Stimulated activated effector memory CD8-positive, alpha-beta T cell treated with anti-CD3 and anti-CD28 coated beads, Interleukin-12 subunit alpha, Interleukin-12 subunit beta, amount 100 ng/mL, for 72 hours (primary cell): ENCODE measurements around the gene NEMF.
"Not testable (repeated sequence)": the region's sequence is repeated elsewhere in the genome, so short reads cannot be mapped to it uniquely, and the experiment has no call there.

Experiments used
- ATAC-seq: fragments of 150-1000 bp; cut with Tn5 transposase; 2 replicates; pipeline ENCODE4 v1.10.0; 2021
- DNase-seq, 2 donors: peaks; one replicate each; pipeline ENCODE4 v3.0.0; 2021 to 2022; ENCODE audit warnings: low spot score in 2 of 2
- H3K27ac Mint-ChIP-seq: one replicate; pipeline ENCODE4 v1.8.0; 2022; ENCODE audit warnings: mild to moderate bottlenecking, mixed read lengths
- H3K36me3 Mint-ChIP-seq: one replicate; pipeline ENCODE4 v1.8.0; 2022; ENCODE audit warnings: mild to moderate bottlenecking, mixed read lengths
- H3K4me1 Mint-ChIP-seq: one replicate; pipeline ENCODE4 v1.8.0; 2022; ENCODE audit warnings: mixed read lengths
- H3K4me3 Mint-ChIP-seq: one replicate; pipeline ENCODE4 v1.8.0; 2022; ENCODE audit warnings: mild to moderate bottlenecking, mixed read lengths
- H3K9me3 Mint-ChIP-seq: one replicate; pipeline ENCODE4 v1.8.0; 2022; ENCODE audit warnings: mixed read lengths

NEMF gene

DNA sequence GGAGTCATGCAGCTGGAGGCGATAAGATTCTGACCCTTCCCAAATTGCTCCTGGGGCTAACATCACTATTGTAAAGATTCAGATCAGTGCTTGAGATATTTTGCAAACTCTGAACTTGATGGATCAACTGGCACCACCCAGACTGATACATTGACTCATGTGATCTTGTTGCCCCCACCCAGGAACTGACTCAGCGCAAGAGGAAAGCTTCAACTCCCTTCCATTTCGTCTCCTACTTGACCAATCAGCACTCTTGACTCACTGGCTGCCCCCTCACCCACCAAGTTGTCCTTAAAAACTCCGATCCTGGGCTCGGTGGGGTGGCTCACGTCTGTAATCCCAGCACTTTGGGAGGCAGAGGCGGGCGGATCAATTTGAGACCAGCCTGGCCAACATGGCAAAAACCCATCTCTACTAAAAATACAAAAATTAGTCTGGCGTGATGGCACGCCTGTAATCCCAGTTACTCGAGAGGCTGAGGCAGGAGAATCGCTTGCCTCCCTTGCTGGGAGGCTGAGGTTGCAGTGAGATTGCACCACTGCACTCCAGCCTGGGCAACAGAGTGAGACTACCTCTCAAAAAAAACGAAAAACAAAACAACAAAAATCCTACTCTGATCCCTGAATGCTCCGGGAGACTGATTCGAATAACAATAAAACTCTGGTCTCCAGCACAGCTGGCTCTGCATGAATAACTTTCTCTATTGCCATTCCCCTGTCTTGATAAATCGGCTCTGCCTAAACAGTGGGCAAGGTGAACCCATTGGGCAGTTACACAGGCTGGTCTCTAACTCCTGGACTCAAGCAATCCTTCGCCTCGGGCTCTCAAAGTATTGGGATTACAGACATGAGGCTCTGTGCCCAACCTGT is 30.5 kb upstream of the NEMF start:
- no peaks in the 10 kb centered on the region for H3K9me3 Mint-ChIP-seq
- peaks cover 31% of the 10 kb centered on the region for H3K4me1 Mint-ChIP-seq
- no peaks in the 10 kb centered on the region for H3K36me3 Mint-ChIP-seq
- H3K27ac Mint-ChIP-seq, result no peak overlapping the region
- no peak for DNase-seq
- H3K4me3 Mint-ChIP-seq, result no peak overlapping the region
- no peak for ATAC-seq

DNA sequence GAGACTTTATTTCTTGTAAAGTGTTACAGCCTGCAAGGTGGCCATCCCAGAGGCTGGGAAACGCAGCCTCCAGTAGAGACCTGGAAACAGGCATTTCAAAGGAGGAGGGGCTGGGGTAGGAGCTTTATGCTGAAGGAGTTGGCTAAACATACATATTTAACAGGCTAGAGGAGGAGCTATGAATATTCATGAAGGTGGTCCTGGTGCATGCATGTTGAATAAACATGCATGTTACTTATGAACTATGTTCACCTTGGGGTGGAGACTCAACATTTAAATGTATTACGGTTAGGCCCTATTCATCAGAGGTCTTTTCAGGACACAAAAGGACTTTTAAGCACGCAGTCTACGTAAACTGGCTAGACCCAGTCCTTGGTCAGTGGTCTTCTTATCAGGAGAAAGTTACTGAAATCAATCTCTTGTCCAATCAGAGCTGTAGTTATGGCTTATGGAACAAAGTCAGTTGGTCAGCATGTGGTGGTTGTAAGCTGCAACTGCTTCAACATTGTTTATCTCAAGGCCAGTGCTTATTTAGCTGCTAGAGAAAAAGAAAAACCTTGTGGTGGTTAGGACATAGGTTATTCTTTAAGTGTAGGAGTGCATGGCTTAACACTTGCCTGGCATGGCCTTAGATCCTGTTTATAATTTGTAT is 28.9 kb upstream of the NEMF start:
- Mint-ChIP-seq H3K27ac (no peak overlapping the region), H3K36me3 (no peaks in the 10 kb centered on the region), H3K9me3 (no peaks in the 10 kb centered on the region), H3K4me3 (no peak overlapping the region), H3K4me1 (peaks cover 31% of the 10 kb centered on the region)
- DNase-seq, result no peak
- ATAC-seq, result no peak

DNA sequence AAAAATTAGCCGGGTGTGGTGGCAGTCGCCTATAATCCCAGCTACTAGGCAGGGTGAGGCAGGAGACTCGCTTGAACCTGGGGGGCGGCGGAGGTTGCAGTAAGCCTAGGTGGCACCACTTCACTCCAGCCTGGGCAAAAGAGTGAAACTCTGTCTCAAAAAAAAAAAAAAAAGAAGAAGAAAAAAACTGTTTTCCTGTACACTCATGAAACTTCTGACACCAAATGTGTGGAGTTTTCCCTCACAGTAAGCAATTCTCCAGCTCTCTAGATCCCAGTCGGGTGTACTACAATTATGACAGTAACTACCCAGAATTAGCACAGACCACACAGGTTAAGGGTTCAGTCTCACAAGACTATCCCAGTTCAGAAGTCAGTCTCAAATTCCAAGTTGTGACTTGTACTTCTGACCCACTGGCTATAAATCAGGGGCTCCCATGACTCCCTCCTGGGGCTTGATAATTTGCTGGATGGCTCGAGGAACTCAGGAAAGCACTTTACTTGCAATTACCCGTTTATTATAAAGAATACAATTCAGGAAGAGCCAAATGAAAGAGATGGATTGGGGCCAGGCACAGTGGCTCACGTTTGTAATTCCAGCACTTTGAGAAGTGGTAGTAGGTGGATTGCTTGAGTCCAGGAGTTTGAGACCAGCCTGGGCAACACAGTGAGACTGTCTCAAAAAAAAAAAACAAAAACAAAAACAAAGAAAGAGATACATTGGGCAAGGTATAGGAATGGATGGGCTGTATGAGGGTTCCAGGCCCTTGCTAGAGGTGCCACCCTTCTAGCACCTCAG is 27.9 kb upstream of the NEMF start:
- peak; percentile 66 for ATAC-seq
- Mint-ChIP-seq H3K4me1 (peaks cover 31% of the 10 kb centered on the region), H3K27ac (peak overlapping the region; percentile 88), H3K36me3 (no peaks in the 10 kb centered on the region), H3K9me3 (no peaks in the 10 kb centered on the region), H3K4me3 (peak overlapping the region; percentile 28)
- DNase-seq, result peak in 1 of 2 donors; percentile 47

DNA sequence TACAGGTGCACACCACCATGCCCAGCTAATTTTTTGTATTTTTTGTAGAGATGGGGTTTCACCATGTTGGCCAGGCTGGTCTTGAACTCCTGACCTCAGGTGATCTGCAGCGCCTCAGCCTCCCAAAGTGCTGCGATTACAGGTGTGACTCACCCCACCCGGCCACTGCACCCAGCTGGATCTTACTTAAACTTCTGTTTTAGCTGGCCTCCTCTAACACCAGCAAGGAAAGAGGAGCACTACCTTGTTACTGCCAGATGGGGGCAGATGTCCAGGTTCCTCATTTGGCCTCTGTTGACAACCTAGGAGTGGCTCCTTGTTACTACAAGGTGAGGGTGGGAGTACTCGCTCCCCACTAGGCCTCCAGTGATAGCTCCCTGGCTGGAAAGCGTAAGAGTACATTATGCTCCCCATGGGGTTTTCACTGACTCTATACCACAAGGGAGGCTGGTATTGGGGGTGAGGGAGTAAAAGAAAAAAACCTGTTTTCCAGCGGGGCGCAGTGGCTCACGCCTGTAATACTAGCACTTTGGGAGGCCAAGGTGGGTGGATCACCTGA is 27.1 kb upstream of the NEMF start:
- no peaks in the 10 kb centered on the region for H3K9me3 Mint-ChIP-seq
- ATAC-seq (peak; percentile 92), DNase-seq (peak in 1 of 2 donors; percentile 75)
- peak overlapping the region; percentile 28 for H3K4me3 Mint-ChIP-seq
- peak overlapping the region; percentile 88 for H3K27ac Mint-ChIP-seq
- no peaks in the 10 kb centered on the region for H3K36me3 Mint-ChIP-seq
- peaks cover 31% of the 10 kb centered on the region for H3K4me1 Mint-ChIP-seq

DNA sequence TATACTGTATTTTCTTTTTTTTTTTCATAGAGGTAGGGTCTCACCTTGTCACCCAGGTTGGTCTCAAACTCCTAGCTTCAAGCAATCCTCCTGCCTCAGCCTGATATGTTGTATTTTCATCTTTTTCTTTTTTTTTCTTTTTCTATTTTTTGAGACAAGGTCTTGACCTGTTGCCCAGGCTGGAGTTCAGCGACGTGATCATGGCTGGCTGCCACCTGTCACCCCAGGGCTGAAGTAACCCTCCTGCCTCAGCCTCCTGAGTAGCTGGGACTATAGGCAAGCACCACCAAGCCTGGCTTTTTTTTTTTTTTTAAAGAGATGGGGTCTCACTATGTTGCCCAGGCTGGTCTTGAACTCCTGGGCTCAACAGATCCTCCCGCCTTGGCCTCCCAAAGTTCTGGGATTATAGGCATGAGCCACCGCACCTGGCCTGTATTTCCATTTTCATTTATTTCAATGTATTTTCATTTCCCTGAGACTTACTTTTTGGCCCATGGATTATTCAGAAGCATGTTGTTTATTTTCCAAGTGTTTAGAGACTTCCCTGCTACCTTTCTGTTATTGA is 24.1 kb upstream of the NEMF start:
- no peak for DNase-seq
- H3K36me3 Mint-ChIP-seq, result no peaks in the 10 kb centered on the region
- peaks cover 30% of the 10 kb centered on the region for H3K4me1 Mint-ChIP-seq
- no peak overlapping the region for H3K4me3 Mint-ChIP-seq
- no peak overlapping the region for H3K27ac Mint-ChIP-seq
- no peak for ATAC-seq
- no peaks in the 10 kb centered on the region for H3K9me3 Mint-ChIP-seq

DNA sequence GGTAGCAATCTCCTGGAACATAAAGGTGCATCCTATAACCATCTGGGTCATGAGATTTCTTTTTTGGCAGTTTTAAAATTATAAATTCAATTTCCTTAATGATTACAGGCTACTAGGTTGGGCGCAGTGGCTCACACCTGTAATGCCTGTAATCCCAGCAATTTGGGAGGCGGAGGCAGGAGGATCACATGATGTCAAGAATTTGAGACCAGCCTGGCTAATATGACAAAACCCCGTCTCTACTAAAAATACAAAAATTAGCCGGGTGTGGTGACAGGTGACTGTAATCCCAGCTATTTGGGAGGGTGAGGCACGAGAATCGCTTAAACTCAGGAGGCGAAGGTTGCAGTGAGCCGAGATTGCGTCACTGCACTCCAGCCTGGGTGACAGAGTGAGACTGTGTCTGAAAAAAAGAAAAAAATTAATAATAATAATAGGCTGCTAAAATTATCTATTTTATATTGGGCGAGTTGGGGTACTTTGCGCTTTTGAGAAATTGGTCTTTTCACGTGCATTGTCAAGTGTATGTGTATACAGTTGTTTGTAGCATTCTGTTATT is 23.1 kb upstream of the NEMF start:
- no peak overlapping the region for H3K27ac Mint-ChIP-seq
- ATAC-seq, result no peak
- peak in 1 of 2 donors; percentile 26 for DNase-seq
- peaks cover 26% of the 10 kb centered on the region for H3K4me1 Mint-ChIP-seq
- no peaks in the 10 kb centered on the region for H3K9me3 Mint-ChIP-seq
- no peaks in the 10 kb centered on the region for H3K36me3 Mint-ChIP-seq
- H3K4me3 Mint-ChIP-seq, result no peak overlapping the region

DNA sequence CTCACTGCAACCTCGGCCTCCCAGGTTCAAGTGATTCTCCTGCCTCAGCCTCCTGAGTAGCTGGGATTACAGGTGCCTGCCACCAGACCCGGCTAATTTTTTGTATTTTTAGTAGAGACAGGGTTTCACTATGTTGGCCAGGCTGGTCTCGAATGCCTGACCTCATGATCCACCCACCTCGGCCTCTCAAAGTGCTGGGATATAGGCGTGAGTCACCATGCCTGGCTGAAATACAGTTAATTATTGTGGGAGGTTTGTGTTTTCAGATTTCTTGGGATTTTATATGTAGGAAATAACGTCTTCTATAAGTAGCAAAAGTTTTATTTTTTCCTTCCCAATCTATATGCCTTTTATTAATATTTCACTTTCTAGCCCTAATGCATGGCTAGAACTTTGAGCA is 21.0 kb upstream of the NEMF start:
- H3K9me3 Mint-ChIP-seq, H3K4me3 Mint-ChIP-seq, H3K27ac Mint-ChIP-seq, ATAC-seq, DNase-seq: not testable (repeated sequence)
- Mint-ChIP-seq H3K36me3 (peaks cover 11% of the 10 kb centered on the region), H3K4me1 (peaks cover 28% of the 10 kb centered on the region)

DNA sequence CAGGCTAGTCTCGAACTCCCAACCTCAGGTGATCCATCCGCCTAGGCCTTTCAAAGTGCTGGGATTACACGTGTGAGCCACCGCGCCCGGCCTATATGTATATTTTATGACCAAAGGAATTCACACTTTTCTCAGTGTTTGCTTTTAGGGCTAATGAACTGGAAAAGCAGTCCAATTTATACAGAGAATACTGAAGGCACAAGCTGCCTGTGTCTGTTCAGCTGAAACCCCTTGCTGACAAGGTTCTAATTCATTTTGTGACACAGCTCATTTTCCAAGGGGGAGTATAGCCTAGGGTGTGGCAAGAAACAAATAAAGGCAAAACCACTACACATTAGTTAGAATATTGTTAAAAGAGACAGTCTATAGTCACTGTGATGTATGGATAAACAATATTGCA is 18.3 kb upstream of the NEMF start:
- H3K4me3 Mint-ChIP-seq, result no peak overlapping the region
- peaks cover 23% of the 10 kb centered on the region for H3K36me3 Mint-ChIP-seq
- no peak for ATAC-seq
- no peaks in the 10 kb centered on the region for H3K9me3 Mint-ChIP-seq
- H3K27ac Mint-ChIP-seq, result no peak overlapping the region
- H3K4me1 Mint-ChIP-seq, result peaks cover 38% of the 10 kb centered on the region
- DNase-seq, result no peak

DNA sequence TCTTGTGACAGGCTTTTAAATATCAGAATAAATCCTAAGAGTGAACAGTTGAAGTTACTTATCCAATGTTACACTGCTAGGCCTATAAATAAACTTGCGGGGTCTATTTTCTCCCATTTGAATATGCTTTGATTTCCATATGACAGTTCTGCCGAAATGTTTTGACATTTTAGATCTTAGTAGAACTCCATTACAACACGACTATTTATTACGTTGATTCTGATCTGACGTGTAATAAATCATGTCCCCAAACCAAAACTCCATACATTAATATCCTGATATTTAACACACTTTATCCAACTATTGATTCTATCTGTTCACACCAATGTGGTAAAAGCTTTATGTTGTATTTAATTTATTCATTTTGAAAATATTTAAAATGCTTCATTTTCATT is 16.1 kb upstream of the NEMF start:
- H3K4me1 Mint-ChIP-seq, result peaks cover 38% of the 10 kb centered on the region
- H3K27ac Mint-ChIP-seq, result peak overlapping the region; percentile 97
- DNase-seq (no peak), ATAC-seq (no peak)
- H3K9me3 Mint-ChIP-seq, result no peaks in the 10 kb centered on the region
- H3K4me3 Mint-ChIP-seq, result peak overlapping the region; percentile 93
- H3K36me3 Mint-ChIP-seq, result peaks cover 23% of the 10 kb centered on the region

DNA sequence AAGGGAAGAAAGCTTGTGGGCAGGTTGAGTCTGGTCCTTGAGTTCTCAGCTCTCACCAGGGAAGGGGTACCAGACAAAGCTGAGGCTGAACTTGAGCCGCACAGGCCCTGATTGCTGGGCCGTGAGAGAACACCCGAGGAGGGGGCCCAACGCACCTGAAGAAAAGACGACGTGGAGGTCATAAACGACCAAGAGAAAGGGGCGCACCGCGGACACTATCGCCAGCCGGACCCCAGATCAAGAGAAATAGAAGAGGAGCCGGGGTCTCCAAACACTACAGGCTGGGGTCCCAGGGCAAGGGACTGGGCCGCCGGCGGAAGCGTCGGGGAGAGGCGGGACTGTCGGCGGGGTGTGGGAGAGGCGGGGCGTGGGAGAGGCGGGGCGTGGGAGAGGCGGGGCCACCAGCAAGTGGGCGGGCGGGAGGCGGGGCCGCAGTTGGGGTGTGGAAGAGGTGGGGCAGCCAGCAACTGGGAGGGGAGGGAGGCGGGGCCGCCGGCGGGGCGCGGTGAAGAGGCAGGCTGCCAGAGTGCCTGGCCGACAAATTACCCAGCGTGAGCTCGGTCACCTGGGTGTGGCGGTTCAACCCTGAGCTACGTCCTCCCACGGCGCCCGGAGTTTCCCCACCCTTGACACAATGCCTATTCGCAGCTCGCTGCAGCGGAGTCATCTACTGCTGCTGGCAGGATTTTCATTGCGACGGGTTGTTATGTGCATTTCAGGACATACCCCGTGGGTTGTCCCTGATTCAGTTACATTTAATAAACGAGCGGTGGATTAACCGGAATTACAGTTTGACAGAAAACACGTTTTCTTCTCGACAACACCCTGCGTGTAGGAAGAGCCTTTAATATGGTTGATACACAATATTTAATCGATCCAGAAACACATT is 15.5 kb upstream of the NEMF start:
- peak overlapping the region; percentile 97 for H3K27ac Mint-ChIP-seq
- H3K4me1 Mint-ChIP-seq, result peaks cover 41% of the 10 kb centered on the region
- H3K36me3 Mint-ChIP-seq, result peaks cover 23% of the 10 kb centered on the region
- peak; percentile 95 for ATAC-seq
- peak overlapping the region; percentile 93 for H3K4me3 Mint-ChIP-seq
- H3K9me3 Mint-ChIP-seq, result no peaks in the 10 kb centered on the region
- peak; percentile 81 to 96 for DNase-seq

DNA sequence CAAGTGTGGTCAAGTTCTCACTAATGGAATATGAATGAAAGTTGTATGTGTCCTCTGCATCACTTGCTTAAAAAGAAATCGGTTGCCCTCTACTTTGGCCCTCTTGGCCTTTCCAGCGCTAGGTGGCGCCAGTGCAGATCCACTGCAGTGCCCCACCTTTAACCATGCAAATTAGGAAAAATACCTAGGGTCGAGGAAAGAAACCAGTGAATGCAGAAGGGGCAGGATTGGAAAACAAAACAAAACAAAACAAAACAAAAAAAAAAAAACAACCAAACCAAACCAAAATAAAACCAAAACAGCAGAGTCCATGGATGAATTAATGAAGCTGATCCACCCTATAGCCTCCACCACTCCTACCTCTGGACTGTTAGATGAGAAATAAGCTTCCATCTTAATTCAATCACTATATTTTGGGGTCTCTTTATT is 12.9 kb upstream of the NEMF start:
- H3K27ac Mint-ChIP-seq, result no peak overlapping the region
- H3K4me1 Mint-ChIP-seq, result peaks cover 47% of the 10 kb centered on the region
- H3K4me3 Mint-ChIP-seq, result no peak overlapping the region
- DNase-seq (peak; percentile 69 to 88), ATAC-seq (no peak)
- peaks cover 23% of the 10 kb centered on the region for H3K36me3 Mint-ChIP-seq
- H3K9me3 Mint-ChIP-seq, result no peaks in the 10 kb centered on the region

DNA sequence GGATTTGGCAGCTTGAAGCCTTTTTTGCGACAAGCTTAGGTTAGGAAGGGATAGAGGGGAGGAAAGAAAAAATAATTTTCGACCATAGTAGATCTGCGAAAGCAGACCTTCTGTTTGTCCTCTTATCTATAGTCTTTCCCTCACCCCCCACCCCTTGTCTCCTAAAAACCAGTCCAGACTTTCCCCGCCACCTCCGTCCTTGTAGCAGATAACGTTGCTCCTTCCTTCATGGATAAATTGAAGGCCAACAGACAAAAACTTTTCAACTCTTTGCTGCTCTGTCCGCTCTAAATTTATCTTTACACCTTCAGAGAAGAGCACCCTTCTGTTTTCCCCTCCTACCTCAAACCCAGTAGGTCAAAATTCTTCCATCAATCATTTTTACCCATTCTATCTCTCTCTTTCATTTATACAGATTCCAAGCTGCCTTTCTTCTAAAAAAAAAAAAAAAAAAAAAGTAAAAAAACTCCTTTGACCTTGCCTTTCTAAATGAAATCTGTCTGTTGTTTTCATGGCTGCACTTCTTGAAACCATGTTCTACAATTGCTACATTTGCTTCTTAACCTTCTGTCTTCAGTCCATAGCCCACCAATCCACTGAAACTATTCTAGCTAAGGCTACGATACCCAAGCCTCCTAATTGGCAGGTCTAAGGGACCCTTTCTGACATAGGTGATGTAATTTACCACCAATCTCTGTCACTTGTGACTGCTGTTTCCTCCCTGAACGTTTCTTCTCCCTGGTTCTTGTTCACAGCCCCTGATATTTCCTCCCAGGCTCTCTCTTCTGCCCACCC is 11.1 kb upstream of the NEMF start:
- Mint-ChIP-seq H3K4me3 (no peak overlapping the region), H3K4me1 (peaks cover 31% of the 10 kb centered on the region), H3K36me3 (peaks cover 14% of the 10 kb centered on the region), H3K9me3 (no peaks in the 10 kb centered on the region), H3K27ac (no peak overlapping the region)
- peak; percentile 14 for ATAC-seq
- peak in 1 of 2 donors; percentile 69 for DNase-seq

DNA sequence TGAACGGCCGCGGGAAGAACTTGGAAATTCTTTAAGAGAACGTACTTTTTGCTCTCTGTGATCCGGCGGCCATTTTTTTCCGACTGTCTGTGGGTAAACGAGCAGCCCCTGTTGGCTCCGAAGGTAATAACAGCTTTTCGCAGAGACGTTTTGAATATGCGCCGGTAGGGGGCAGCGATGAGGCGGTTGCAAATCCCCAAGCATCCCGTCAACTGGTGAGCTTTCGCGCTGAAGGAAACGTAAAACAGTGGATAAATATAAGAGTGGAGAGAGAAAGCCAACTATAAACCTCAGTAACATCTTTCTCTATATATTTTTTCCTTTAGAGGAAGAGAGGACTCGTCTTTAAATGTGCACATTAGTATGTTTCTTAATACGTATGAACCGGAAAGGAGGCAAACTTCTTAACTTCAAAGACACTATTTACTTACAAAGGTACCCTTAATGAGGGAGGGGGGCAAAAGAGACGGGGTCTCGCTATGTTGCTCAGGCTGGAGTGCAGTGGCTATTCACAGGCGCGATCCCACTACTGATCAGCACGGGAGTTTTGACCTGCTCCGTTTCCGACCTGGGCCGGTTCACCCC is 9.6 kb upstream of the NEMF start:
- peak; percentile 15 for ATAC-seq
- Mint-ChIP-seq H3K27ac (no peak overlapping the region), H3K4me1 (peaks cover 20% of the 10 kb centered on the region), H3K4me3 (no peak overlapping the region), H3K9me3 (no peaks in the 10 kb centered on the region), H3K36me3 (no peaks in the 10 kb centered on the region)
- peak; percentile 85 to 96 for DNase-seq
